ENCODE results near the gene MYT1.

The MYT1 gene

GRCh38 chr20:64140061-64140931, 24.0 kb upstream of the MYT1 start:
- no peak for DNase-seq

DNA sequence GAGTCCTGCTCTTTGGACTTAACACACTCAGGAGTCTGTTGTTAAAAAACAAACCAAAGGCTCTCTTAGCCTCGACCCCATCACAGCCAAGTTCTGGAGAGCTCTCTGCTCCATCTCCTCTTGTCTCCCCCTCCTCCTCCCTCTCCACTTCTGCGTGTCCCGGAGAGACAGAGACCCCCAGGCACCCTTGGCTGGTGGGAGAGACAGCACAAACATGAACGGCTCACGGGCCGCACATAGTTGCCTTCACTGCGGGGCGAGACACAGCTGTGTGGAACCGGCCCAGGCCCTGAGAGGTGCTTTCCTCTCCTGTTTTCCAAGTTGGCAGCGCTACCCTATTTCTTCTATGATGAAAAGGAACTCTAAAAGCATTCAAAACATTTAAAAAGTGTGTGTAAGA, 23.3 kb upstream of the MYT1 start:
- no peak for DNase-seq

GRCh38 chr20:64142590-64142989, 21.7 kb upstream of the MYT1 start:
- DNase-seq: no peak

DNA sequence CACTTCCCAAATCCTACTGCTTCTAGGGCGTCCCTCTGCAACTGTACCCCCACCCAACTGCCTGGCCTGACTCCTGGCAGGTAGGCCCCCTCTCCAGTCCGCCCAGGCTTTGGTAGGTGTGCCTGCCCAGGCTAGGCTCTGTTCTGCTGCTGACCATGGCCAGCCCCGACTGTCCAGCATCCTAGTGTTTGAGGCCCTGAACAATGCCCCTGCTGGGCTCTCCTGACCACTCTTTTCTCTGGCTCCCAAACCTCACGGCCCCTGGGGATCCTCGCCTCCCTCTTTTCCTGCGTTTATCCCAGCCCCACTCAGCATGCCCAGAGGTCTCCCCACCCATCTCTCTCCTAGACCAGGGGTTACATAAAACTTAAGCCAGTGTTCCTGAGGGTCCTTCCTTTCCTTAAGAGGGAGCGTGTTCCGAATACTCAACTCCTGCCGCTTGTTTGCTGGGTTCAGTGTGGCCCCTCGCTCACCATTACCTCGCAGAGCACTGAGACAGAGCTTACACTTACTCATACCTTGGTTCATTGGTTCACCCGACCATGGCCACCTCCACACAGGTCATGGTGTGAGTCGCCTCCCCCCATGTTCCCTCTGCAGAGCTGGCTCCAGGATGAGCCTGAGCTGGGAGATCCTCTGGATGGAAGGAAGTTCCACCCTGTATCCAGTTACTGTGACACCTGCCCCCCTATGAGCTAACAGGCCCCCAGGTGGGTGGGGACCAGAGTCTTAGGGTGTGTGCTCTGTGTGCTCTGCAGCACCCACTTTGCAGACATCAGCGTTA, 21.0 kb upstream of the MYT1 start:
- DNase-seq: no peak

DNA sequence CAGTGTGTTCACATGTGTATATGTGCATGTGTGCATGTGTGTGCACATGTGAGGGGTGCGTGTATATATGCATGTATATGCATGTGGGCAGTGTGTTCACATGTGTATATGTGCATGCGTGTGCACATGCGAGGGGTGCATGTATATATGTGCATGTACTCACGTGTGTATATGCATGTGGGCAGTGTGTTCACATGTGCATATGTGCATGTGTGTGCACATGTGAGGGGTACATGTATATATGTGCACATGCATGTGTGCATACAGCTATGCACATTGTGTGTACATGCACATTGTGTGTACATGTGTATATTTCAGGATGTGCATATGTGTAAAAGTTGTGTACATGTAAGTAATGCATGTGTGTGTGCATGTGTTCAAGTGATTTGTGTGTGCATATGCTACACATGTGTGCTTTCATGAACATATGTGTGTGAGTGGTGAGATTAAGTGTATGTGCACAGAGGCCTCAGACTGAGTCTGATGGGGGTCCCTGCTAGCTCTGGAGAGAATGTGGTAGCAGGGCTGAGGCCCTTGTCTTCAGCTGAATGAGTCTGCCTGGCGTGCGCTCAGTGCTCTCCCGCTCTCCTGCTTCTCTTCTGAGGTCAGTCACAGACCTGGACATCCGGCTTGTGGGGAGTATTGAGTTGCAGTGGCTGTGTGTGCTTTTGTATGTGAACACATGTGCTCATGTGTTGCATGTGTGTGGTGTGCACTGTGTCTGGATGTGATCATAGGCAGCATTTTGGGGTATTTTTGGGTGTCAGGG, 19.9 kb upstream of the MYT1 start:
- DNase-seq: no peak

GRCh38 chr20:64145458-64146300, 18.6 kb upstream of the MYT1 start:
- no peak for DNase-seq

- no peak for DNase-seq
Measured at GRCh38 chr20:64146301-64146935, 17.8 kb upstream of the MYT1 start.

DNA sequence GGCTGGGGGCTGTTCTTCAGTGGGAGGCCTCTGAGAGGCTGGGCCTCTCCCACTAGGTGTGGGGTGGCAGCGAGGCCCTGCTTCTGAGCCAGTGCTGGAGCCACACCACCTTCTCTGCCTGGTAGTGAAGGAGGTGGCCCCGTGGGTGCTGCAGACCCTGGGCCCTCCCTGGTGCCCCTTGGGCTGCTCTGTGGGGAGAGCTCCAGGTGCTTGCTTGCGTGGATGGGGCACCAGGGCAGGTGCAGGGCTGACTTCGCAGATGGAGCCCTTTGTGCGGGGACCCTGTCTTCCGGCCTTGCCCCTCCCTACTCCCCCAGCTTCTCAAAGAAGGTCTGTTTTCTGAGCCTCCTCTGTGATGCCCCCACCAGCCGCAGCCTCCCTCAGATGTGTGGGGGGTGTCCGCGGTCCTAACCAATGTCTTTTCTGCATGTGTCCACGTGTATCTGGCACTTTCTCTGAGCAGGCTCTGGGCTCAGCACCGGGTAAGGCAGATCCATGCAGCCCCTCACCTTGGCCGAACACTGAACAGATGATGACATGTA, 17.2 kb upstream of the MYT1 start:
- DNase-seq: no peak

- no peak for DNase-seq
Measured at GRCh38 chr20:64148581-64148980, 15.7 kb upstream of the MYT1 start.

- no peak for DNase-seq
Measured at GRCh38 chr20:64149141-64149540, 15.1 kb upstream of the MYT1 start.

DNA sequence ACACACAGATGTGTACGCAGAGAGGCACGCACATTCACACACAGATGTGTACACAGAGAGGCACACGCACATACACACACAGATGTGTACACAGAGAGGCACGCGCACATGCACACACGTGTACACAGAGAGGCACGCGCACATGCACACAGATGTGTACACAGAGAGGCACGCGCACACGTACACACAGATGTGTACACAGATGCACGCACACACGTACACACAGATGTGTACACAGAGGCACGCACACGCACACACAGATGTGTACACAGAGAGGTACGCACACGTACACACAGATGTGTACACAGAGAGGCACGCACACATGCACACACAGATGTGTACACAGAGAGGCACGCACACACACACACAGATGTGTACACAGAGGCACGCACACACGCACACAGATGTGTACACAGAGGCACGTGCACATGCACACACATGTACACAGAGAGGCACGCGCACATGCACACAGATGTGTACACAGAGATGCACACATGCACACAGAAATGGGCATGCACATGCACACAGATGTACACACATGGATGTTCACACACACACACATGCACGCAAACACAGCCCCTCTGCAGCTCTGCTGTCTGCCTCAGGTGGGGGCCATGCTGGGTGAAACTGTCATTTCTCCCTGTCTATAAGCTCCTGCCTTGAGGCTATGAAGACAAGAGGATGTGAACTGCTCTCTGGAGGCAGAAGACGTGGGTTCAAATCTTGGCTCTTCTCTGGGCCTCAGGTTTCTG, 14.3 kb upstream of the MYT1 start:
- no peak for DNase-seq

DNA sequence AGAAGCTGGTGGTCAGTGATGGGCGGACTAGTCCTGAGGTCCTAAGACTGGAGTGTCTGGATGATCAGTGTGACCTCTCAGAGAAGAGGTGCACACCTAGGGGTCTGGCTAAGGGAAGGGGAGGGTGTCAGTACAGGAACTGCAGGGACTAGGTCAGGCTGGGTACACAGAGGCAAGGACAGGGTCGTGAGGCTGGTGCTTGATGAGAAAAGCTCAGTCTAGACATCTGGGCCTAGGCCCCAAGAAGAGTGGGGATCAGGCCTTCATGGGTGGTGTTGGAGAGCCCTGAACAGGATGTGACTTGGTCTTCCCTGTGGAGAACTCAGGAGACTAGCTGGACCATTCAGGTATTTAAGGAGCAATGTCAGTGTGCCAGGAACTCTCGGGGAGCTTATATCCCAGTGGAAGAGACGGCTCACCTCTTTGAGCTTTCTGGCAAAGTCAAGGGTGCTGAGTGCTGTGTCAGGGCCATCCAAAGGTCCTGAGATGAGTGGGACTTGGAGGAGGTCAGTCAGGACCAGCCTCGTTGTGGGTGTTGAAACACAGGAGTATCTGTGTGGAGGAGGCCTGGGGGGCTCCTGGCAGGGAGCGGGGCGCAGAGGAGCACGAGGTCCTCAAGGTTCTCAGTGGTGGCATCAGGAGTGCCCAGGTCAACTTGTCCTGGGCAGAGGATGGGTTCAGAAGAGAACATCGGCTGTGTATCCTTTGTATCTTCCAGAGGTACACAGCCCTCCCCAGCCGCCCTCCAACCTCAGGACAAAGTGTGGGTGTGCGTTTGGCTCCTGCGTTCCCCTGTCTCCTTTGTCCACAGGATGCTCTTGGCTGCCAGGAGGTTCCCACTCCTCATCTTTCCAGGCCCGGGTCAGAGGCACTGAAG, 13.3 kb upstream of the MYT1 start:
- no peak for DNase-seq

GRCh38 chr20:64151633-64152530, 12.4 kb upstream of the MYT1 start:
- no peak for DNase-seq

GRCh38 chr20:64152906-64153305, 11.3 kb upstream of the MYT1 start:
- DNase-seq: no peak

DNA sequence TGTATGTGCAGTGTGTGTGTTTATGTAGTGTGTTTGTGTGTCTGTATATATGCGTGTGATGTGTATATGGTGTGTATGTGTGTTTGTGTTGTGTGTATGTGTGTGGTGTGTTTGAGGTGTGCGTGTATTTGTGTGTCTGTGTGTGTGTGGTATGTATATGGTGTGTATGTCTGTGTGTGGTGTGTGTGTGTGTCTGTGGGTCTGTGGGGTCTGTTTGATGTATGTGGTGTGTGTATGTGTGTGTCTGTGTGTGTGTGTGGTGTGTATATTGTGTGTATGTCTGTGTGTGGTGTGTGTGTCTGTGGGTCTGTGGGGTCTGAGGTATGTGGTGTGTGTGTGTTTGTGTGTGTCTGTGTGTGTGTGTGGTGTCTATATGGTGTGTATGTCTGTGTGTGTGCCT, 10.8 kb upstream of the MYT1 start:
- DNase-seq: no peak

GRCh38 chr20:64153861-64154589, 10.2 kb upstream of the MYT1 start:
- DNase-seq: no peak

DNA sequence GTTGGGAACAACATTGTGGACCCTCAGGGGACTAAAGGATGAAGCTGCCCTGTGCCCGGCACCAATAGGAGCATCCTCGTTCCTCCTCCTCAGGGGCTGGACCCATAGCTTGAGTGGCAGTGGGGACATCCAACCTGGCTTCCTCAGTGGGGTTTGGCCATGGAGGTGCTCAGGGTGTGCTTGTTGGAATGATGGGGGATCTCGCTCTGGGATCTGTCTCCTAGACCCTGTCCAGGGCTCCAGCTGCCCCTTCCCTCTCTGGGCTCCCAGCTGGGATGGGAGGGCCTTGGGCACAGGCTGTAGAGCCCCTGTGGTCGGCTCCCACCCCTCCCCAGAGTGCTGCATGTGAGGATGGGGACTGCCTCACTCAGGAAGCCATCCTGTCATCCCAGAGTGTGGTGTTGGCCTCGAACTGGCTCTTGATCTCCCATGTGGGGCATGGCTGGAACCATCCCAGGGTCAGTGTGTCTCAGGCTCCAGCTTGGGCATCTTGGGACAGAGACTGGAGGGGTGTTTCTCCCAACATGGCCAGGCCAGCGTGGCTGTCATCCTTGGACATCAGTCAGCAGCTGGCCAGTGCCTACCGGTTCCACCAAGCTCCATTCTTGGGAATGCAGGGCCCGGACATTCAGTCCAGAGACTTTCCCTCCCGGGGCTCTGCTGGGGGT, 9.5 kb upstream of the MYT1 start:
- no peak for DNase-seq

All from activated CD4-positive, CD25-positive, alpha-beta regulatory T cell (primary cell).